HS-5 (cell line): ENCODE measurements around the gene MICALL2.

Source experiments
- DNase-seq: peaks from one replicate; pipeline ENCODE4 v3.0.0-alpha.2; 2012; ENCODE audit warnings: low read depth

The MICALL2 gene

DNA sequence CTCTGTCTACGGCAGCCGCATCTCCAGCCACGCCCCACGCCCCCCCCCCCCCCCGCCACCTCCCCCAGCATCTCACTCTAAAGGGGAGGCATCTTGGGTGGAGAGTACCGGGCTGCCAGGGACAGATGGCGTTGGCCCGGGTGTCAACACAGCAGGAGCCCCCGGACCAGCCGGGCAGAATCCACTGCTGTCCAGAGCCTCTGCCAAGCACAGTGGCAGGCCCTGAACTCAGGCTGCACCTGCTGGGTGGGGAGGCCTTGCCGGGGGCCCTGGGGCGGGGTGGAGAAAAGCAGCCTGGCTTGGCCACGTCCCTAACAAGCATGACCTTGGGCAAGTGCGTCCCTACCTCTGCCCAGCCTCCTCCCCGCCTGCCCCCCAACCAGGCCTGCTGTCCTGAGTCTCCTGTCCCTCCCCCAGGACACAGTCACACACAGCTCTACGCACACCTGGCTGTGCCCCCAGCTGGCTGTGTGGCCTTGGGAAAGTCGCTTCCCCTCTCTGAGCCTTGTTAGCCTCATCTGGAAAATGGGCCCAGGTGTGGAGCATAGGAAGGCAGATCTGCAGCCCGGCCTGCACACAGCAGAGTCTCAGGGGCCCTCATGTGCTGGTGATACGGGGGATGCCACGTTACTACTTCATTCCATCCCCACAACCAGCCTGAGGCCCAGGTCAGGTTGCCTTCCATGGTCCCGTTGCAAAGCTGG is 45.2 kb downstream of the MICALL2 start:
- DNase-seq = no peak

GRCh38 chr7:1412322-1413261 is 46.7 kb downstream of the MICALL2 start:
- peak; percentile 24 for DNase-seq

DNA sequence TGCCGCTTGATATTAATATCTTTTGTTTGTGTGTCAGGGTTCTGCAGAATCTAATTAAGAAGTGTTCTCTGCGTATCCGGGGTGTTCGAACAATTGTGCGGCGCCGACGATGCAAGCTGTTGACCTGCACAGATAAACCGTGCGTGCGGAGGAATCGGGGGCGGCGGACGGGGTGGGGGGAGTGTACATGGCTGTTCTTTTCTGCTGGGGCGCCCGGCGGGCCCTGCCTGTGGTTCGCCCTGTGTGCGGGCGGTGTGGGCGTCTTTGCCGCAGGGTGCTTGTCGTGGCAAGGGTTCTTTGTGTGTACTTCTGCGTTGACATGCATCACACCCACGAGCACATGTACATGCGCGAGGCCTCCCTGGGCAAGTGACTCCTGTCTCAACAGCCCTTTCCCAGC is 47.9 kb downstream of the MICALL2 start:
- DNase-seq = no peak

GRCh38 chr7:1410992-1411391 is 48.3 kb downstream of the MICALL2 start:
- DNase-seq = no peak

- DNase-seq = no peak
Measured at GRCh38 chr7:1409555-1409954, 49.7 kb downstream of the MICALL2 start.

DNA sequence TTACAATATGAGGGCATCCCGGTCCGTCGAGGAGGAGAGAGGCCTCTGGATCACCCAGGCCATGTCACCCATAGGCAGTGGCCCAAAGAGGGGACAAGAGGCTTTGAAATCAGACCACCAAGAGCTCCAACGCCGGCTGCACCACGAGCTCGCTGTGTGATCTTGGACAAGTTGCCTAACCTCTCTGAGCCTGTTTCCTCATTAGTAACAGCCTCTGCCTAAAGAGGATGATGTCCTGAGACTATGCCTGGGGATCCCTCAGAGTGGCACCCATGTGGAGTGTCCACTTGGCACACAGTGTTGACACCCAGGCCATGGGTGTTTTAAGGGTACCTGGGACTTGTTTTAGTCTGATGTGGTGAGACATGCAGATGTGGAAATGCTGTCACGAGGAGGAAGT is 50.8 kb downstream of the MICALL2 start:
- DNase-seq = no peak

DNA sequence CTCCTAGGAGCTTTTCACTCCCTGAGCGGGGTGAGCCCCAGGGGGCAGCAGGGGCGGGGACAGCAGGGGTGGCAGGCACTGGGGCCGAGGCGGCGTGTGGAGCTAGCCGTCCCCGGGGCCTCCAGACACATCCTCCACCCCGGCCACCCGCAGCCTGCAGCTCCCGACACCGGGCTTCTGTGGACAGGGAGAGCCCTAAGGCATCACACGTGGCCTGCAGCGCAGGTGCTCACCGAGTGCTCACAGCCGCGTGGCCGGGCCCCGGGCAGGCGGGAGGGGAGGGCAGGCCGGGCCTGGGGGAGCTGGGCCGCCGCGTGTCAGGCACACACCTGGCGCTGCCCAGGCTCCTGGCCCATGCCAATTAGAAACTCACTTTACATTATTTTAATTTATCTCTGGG is 51.4 kb downstream of the MICALL2 start:
- no peak for DNase-seq

DNA sequence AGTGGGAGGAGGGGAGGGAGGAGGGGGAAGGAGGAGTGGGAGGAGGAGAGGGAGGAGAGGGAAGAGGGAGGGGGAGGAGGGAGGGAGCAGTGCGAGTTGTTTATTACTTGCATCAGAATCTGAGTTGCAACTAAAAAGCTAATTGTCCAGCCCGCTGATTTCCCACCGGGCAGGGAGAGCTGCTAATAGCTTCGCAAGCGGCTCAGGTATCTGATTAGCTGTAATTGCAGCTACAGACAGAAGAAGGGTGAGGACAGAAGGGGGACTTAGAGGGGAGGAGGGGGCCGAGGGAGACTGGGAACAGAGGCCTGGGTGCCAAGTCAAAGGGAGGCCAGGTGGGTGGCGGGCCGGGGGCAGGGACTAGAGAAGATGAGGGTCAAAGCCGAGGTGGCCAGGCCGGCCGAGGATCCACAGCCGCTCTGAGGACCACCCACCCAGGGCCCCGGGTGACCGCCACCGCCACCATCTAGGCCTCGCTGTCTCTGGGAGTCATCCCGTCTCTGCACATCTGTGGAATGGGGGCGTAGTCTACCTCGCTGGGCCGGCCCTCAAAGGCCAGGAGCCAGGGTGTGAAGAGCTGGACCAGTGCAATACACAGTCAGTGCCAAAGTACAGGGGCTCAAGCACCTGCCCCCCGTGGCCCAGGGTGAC is 54.2 kb downstream of the MICALL2 start:
- DNase-seq = no peak

GRCh38 chr7:1404460-1404809 is 54.8 kb downstream of the MICALL2 start:
- no peak for DNase-seq

GRCh38 chr7:1403638-1404459 is 55.4 kb downstream of the MICALL2 start:
- DNase-seq = no peak

GRCh38 chr7:1402791-1403637 is 56.3 kb downstream of the MICALL2 start:
- DNase-seq = no peak

DNA sequence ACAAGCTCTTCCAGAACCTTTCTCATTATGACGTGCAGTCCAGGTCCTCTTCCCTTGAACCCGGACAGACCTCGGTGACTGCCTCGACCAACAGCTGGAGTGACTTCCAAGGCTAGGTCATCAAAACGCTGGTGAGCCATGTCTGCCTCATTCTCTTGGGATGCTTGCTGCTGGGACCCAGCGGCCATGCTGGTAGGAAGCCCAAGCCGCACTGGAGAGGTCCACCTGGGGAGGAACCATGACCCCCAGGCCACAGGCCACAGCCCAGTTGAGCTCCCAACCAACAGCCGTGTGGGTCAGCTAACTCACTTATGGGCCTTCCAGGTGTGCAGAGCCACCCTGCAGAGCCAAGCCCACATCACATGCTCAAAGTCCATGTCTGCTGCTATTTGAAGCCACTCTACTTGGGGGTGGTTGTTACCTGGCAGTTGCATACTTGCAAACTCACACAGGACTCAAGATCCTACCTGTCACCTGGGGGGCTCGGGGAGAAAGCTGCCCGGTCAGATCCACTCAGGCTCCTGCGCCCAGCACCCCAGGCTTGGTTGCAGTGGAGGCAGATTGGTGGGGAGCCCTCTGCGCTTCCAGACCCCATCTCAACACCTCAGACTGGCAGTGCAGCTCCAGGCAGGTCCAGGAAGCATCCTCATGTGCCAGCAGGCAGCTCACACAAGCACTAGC is 57.0 kb downstream of the MICALL2 start:
- DNase-seq = no peak

DNA sequence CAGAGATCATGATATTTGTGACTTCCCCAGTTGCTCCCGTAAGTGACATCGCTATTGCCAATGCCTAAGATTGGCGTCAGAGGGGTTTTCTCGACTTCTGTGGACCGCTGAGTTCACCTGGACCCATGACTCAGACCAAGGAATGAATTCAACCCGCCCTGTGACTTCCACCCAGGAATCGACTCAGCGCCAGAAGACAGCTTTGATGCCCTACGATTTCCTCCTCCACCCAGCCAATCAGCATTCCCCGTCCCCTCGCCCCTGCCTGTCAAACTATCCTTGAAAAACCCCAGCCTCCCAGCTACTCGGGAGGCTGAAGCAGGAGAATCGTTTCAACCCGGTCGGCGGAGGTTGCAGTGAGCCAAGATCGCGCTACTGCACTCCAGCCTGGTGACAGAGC is 58.3 kb downstream of the MICALL2 start:
- no peak for DNase-seq

- no peak for DNase-seq
Measured at GRCh38 chr7:1400371-1400770, 58.9 kb downstream of the MICALL2 start.

GRCh38 chr7:1397491-1398327 is 61.6 kb downstream of the MICALL2 start:
- DNase-seq = peak; percentile 38

GRCh38 chr7:1396195-1396594 is 63.1 kb downstream of the MICALL2 start:
- no peak for DNase-seq

DNA sequence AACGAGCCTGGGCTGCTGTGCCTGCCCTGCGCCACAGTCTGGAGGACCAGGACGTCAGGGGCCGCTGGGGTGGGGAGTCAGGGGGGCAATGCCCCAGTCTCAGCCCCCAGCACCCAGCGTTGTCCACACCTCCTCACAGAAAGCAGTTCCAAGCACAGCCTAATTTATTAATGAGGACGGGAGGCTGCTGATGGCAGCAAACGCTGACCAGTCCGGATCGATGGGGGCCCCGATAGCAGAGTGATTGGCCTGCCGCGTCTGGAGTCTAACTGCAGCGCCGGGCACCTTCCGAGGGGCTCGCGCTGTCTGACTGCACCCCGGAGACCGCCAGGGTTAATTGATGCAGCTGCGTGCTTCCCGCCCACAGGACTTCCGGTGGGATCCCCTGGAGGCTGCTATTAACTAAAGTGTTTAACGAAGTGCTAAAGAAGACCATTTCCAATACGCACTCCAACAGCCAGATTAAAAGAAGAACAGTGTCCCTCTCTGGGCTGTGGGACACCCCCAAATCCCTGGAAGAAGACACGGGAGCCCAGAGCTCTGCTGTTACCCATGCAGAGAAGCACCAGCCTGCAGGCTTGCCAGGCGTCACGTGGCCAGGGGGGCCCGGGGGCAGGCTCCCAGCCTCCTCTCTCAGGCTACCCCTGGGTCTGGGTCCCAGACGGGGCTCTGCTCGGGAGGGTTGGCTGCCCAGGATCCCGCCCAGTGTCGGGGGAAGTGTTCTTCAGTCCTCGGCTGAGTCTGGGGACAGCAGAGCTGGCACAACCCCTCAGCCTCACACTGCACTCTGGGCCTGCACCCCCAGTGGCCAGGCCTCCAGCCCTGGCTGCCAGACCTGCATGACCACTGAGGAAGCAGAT is 63.8 kb downstream of the MICALL2 start:
- DNase-seq = no peak

- DNase-seq = no peak
Measured at GRCh38 chr7:1394371-1394770, 64.9 kb downstream of the MICALL2 start.

GRCh38 chr7:1393421-1393820 is 65.8 kb downstream of the MICALL2 start:
- no peak for DNase-seq
